SKM-1 (cell line): ENCODE measurements around the gene KCNAB1.

Experiments
- DNase-seq: peaks from one replicate; lab custom pipeline; 2025; ENCODE audit not compliant: unreplicated experiment; lab: John Stamatoyannopoulos, UW

KCNAB1 gene

GRCh38 chr3:156305672-156306071 lies 185.3 kb downstream of the KCNAB1 start:
- DNase-seq = no peak

GRCh38 chr3:156307704-156308103 lies 187.3 kb downstream of the KCNAB1 start:
- DNase-seq = no peak

- DNase-seq = no peak
Measured at GRCh38 chr3:156311431-156311830, 191.1 kb downstream of the KCNAB1 start.

- DNase-seq = no peak
Measured at GRCh38 chr3:156311930-156312329, 191.6 kb downstream of the KCNAB1 start.

- no peak for DNase-seq
Measured at GRCh38 chr3:156316076-156316475, 195.7 kb downstream of the KCNAB1 start.

- no peak for DNase-seq
Measured at GRCh38 chr3:156317462-156318074, 197.2 kb downstream of the KCNAB1 start.

GRCh38 chr3:156321945-156322344 lies 201.6 kb downstream of the KCNAB1 start:
- no peak for DNase-seq

- peak; percentile 11 for DNase-seq
Measured at GRCh38 chr3:156323466-156323865, 203.1 kb downstream of the KCNAB1 start.

- DNase-seq = no peak
Measured at GRCh38 chr3:156330415-156330814, 210.0 kb downstream of the KCNAB1 start.

- DNase-seq = no peak
Measured at GRCh38 chr3:156332304-156332703, 211.9 kb downstream of the KCNAB1 start.

GRCh38 chr3:156334841-156335545 lies 214.6 kb downstream of the KCNAB1 start:
- no peak for DNase-seq

GRCh38 chr3:156339491-156339890 lies 219.1 kb downstream of the KCNAB1 start:
- DNase-seq = no peak

- no peak for DNase-seq
Measured at GRCh38 chr3:156341332-156341731, 221.0 kb downstream of the KCNAB1 start.

GRCh38 chr3:156341831-156342416 lies 221.5 kb downstream of the KCNAB1 start:
- DNase-seq = no peak

- no peak for DNase-seq
Measured at GRCh38 chr3:156344215-156344614, 223.8 kb downstream of the KCNAB1 start.

- no peak for DNase-seq
Measured at GRCh38 chr3:156349111-156349510, 228.7 kb downstream of the KCNAB1 start.

GRCh38 chr3:156349978-156350377 lies 229.6 kb downstream of the KCNAB1 start:
- no peak for DNase-seq

GRCh38 chr3:156350781-156351180 lies 230.4 kb downstream of the KCNAB1 start:
- DNase-seq = no peak

- no peak for DNase-seq
Measured at GRCh38 chr3:156351783-156352182, 231.4 kb downstream of the KCNAB1 start.

GRCh38 chr3:156352728-156353127 lies 232.3 kb downstream of the KCNAB1 start:
- no peak for DNase-seq

GRCh38 chr3:156353563-156353962 lies 233.2 kb downstream of the KCNAB1 start:
- DNase-seq = no peak
